Endodermal cell (in vitro differentiated cells): ENCODE measurements around the gene TGFB1. TPM values are rescaled to one million over a fixed set of nuclear protein-coding genes. Genes with fewer than 3 reads are reported as not detected.
A peak's percentile ranks its signal among the peaks of the same experiment; 100 is the strongest.

Source experiments
- DNase-seq: peaks from one replicate; pipeline ENCODE4 v3.0.0-alpha.2; 2017
- H3K27ac ChIP-seq: 2 replicates; pipeline ENCODE4 v1.5.1; 2013; ENCODE audit warnings: mild to moderate bottlenecking, low read depth, low read length, moderate library complexity
- H3K27me3 ChIP-seq: 2 replicates; pipeline ENCODE4 v1.6.1; 2013; ENCODE audit warnings: mild to moderate bottlenecking, low read length, moderate library complexity; ENCODE audit not compliant: insufficient read depth, control insufficient read depth, poor library complexity, severe bottlenecking
- H3K36me3 ChIP-seq: 2 replicates; pipeline ENCODE4 v1.7.0; 2013; ENCODE audit warnings: mild to moderate bottlenecking, low read length, moderate library complexity; ENCODE audit not compliant: control insufficient read depth, insufficient read depth
- H3K4me1 ChIP-seq: one replicate; pipeline ENCODE4 v1.7.0; 2013; ENCODE audit warnings: low read length; ENCODE audit not compliant: control insufficient read depth, insufficient read depth
- H3K4me3 ChIP-seq: 2 replicates; pipeline ENCODE4 v1.5.1; 2013; ENCODE audit warnings: mild to moderate bottlenecking, low read length, moderate library complexity
- H3K9ac ChIP-seq: 2 replicates; pipeline ENCODE4 v1.6.1; 2013; ENCODE audit warnings: mild to moderate bottlenecking, low read length, moderate library complexity; ENCODE audit not compliant: poor library complexity, severe bottlenecking; ENCODE audit errors: extremely low read depth
- H3K9me3 ChIP-seq: 2 replicates; pipeline ENCODE4 v1.6.1; 2013; ENCODE audit warnings: mild to moderate bottlenecking, low read length, moderate library complexity; ENCODE audit not compliant: control insufficient read depth
- H3K27ac Mint-ChIP-seq: 2 replicates; pipeline ENCODE4 v1.8.0; 2020; ENCODE audit warnings: mixed read lengths
- H3K27me3 Mint-ChIP-seq: 2 replicates; pipeline ENCODE4 v1.8.0; 2021; ENCODE audit warnings: mild to moderate bottlenecking, mixed read lengths; ENCODE audit not compliant: insufficient read depth
- H3K36me3 Mint-ChIP-seq: 2 replicates; pipeline ENCODE4 v1.8.0; 2020; ENCODE audit warnings: low read depth, mixed read lengths
- H3K4me1 Mint-ChIP-seq: 2 replicates; pipeline ENCODE4 v1.8.0; 2020; ENCODE audit warnings: mixed read lengths
- H3K4me3 Mint-ChIP-seq: 2 replicates; pipeline ENCODE4 v1.8.0; 2020; ENCODE audit warnings: mild to moderate bottlenecking, moderate library complexity, mixed read lengths
- H3K9me3 Mint-ChIP-seq: 2 replicates; pipeline ENCODE4 v1.8.0; 2020; ENCODE audit warnings: mild to moderate bottlenecking, mixed read lengths
- CTCF ChIP-seq: fragments of 200-600 bp; sonication (generic); conservative IDR thresholded peaks from 2 replicates; pipeline ENCODE4 v1.5.0; 2021; ENCODE audit warnings: antibody characterized with exemption, mild to moderate bottlenecking
- WGBS, 2 experiments: methylation state at CpG; one replicate each; pipeline versions ENCODE4 v1.1.5 to v1.1.7; 2013; ENCODE audit warnings: missing lambda C conversion rate in 2 of 2, mixed read lengths in 1 of 2; ENCODE audit not compliant: insufficient coverage in 1 of 2, insufficient read length in 1 of 2; 5-methylcytosine and 5-hydroxymethylcytosine counted together
- total RNA-seq, 2 donors: library from RNA; stranded (reverse); fragmentation: NEBNext Ultra II Directional in 1 of 2; extraction: Animal tissue kit (Norgen Biotek cat#: 25700) in 1 of 2; gene quantifications; 2 replicates in 1 of 2; 3 replicates in 1 of 2; pipeline ENCODE4 v1.2.1, GENCODE V29; 2021

The TGFB1 gene
- total RNA-seq, 2 donors from 2014 or later = 56.3 to 60.1 TPM

GRCh38 chr19:41288673-41289530 lies 64.8 kb downstream of the TGFB1 start:
- Mint-ChIP-seq H3K36me3 (peaks cover 83% of the 10 kb centered on the region), H3K4me1 (peaks cover 2% of the 10 kb centered on the region), H3K27me3 (no peaks in the 10 kb centered on the region), H3K4me3 (no peak overlapping the region), H3K9me3 (no peaks in the 10 kb centered on the region), H3K27ac (peak overlapping the region; percentile 27)
- 82 to 100% methylated on average over 2 to 3 of the region's 3 CpGs for WGBS, 2 experiments
- Histone ChIP-seq H3K27me3 (no peaks in the 10 kb centered on the region), H3K4me1 (no peaks in the 10 kb centered on the region), H3K9me3 (no peaks in the 10 kb centered on the region), H3K27ac (no peak overlapping the region), H3K9ac (no peak overlapping the region), H3K36me3 (peaks cover 91% of the 10 kb centered on the region), H3K4me3 (no peak overlapping the region)
- TF ChIP-seq CTCF = no peak
- DNase-seq = no peak

Other genes starting within 250 kb of the TGFB1 start
- gene CYP2F1, start 239.5 kb downstream of the TGFB1 start, total RNA-seq = not detected
- 10 to 100 TPM in 1 of 2 donors, 1 to 10 TPM in 1; 8.6 to 26.7 TPM for gene CYP2S1, start 160.7 kb downstream of the TGFB1 start, total RNA-seq
- gene AXL, start 134.7 kb downstream of the TGFB1 start, total RNA-seq = 10 to 100 TPM; 10.9 to 14.1 TPM
- 100 to 1,000 TPM; 211 to 225 TPM for gene HNRNPUL1, start 89.5 kb downstream of the TGFB1 start, total RNA-seq
- 10 to 100 TPM; 38.4 to 44.6 TPM for gene CCDC97, start 43.8 kb downstream of the TGFB1 start, total RNA-seq
- gene B9D2, start 10.2 kb upstream of the TGFB1 start, total RNA-seq = 1 to 10 TPM; 4.5 to 6.2 TPM
- 10 to 100 TPM in 1 of 2 donors, 1 to 10 TPM in 1; 5.7 to 16.5 TPM for gene TMEM91, start 22.6 kb upstream of the TGFB1 start, total RNA-seq
- 10 to 100 TPM; 15.7 to 23.6 TPM for gene EXOSC5, start 43.4 kb upstream of the TGFB1 start, total RNA-seq
- gene BCKDHA, start 43.9 kb upstream of the TGFB1 start, total RNA-seq = 10 to 100 TPM; 18.0 to 21.6 TPM
- gene B3GNT8, start 73.5 kb upstream of the TGFB1 start, total RNA-seq = 1 to 10 TPM; 3.9 to 4.7 TPM
- 10 to 100 TPM; 52.9 to 71.5 TPM for gene DMAC2, start 86.0 kb upstream of the TGFB1 start, total RNA-seq
- not detected for gene ERICH4, start 89.2 kb upstream of the TGFB1 start, total RNA-seq
- under 1 TPM; 0.44 to 0.51 TPM for gene CEACAM21, start 222.2 kb upstream of the TGFB1 start, total RNA-seq